ENCODE data around the gene ZBTB16. TPM values are rescaled to one million over a fixed set of nuclear protein-coding genes. Genes with fewer than 3 reads are reported as not detected.

Gene ZBTB16
- total and polyA plus RNA-seq, 11 donors, result 15.3 to 130 (median 62.8) TPM

DNA sequence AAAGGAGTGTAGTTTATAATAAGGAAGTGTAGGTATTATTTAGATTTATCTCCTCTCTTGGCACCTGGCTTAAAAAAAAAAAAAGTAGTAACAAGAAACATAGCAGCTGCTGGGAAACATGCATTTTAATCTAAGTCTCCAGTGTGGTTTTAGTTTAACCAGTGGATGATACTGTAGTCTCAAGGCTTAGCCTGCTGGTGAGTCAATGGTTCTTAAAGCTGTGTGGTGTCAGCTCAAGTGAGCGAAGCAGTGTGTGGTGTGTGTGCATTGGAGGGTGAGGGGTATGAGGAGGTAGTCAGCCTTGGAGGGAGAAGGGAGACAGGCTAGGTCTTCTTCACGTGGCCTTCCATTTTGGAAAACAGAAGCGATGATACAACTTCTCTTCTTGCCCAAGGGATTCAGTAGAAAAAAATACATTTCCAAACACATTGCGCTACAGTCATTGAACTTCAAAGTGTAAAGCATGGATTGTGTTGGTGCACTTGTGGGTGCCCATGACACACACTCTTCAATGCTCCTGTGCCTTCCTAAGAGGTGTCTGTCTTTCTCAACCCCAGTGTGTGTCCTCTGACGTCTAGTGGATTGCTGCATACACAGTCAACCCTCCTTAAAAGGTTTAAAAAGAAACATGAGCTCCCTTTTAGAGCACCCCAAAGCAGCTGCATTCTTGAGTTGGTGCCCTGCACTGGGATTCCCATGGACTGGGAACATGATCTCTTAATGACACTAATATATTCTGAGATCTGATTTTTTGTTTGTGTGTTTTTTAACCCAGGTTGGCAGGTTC, 40.1 kb downstream of the ZBTB16 start:
- H3K36me3 ChIP-seq, result no peaks in the 10 kb centered on the region
- no peaks in the 10 kb centered on the region for H3K9me3 ChIP-seq
- H3K27ac ChIP-seq, result peak overlapping the region in 2 of 12 donors; percentile 18 to 26
- H3K4me1 ChIP-seq, result peaks cover 10 to 100% (median 64%) of the 10 kb centered on the region in 12 donors
- H3K4me3 ChIP-seq, result no peak overlapping the region
- intact Hi-C loops (cut with DNase I), result no loop called here
- ATAC-seq, result peak in 3 of 4 donors; percentile 24 to 35 (median 35)
- WGBS, 4 donors, result 78 to 87% (median 83%) methylated on average over 5 of the region's 5 CpGs
- no peaks in the 10 kb centered on the region for H3K27me3 ChIP-seq
- no peak for TF ChIP-seq POLR2A (IDR thresholded peaks at IDR 0.05)
- TF ChIP-seq, protein P1, sequence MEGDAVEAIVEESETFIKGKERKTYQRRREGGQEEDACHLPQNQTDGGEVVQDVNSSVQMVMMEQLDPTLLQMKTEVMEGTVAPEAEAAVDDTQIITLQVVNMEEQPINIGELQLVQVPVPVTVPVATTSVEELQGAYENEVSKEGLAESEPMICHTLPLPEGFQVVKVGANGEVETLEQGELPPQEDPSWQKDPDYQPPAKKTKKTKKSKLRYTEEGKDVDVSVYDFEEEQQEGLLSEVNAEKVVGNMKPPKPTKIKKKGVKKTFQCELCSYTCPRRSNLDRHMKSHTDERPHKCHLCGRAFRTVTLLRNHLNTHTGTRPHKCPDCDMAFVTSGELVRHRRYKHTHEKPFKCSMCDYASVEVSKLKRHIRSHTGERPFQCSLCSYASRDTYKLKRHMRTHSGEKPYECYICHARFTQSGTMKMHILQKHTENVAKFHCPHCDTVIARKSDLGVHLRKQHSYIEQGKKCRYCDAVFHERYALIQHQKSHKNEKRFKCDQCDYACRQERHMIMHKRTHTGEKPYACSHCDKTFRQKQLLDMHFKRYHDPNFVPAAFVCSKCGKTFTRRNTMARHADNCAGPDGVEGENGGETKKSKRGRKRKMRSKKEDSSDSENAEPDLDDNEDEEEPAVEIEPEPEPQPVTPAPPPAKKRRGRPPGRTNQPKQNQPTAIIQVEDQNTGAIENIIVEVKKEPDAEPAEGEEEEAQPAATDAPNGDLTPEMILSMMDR (IDR thresholded peaks at IDR 0.05), result no peak
- no peak for DNase-seq

- intact Hi-C loops (cut with DNase I), result no loop called here
- DNase-seq (no peak), ATAC-seq (no peak)
- Histone ChIP-seq H3K27me3 (no peaks in the 10 kb centered on the region), H3K36me3 (peaks cover 0 to 6% (median 0%) of the 10 kb centered on the region in 9 donors), H3K4me1 (peaks cover 15 to 99% (median 60%) of the 10 kb centered on the region in 12 donors), H3K4me3 (no peak overlapping the region), H3K9me3 (no peaks in the 10 kb centered on the region), H3K27ac (peak overlapping the region in 1 of 12 donors; percentile 37)
- TF ChIP-seq, protein P1 (IDR thresholded peaks at IDR 0.05), result no peak
- TF ChIP-seq POLR2A (IDR thresholded peaks at IDR 0.05), result no peak
- 71 to 76% (median 74%) methylated on average over 13 of the region's 13 CpGs for WGBS, 4 donors
These were observed 43.7 kb downstream of the ZBTB16 start for GRCh38 chr11:114102993-114103896.

DNA sequence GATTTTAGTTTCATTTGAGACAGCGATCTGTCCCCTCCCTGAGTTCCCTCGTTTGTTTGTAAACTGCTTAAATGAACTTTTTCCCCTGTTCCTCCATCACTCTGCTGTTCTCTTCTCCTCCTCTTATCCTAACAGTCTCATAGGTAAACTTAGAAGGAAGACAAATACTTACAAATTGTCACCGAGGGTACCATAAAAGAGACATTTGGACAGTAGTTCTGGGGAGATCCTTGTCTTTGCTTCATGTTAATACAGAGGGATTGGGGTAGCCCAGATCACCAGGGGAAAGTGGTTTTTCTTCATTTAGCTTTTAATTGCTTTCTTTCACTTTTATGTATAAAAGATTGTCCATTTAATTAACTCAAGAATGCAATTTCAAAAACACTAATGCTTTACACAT, 46.1 kb downstream of the ZBTB16 start:
- no peak for ATAC-seq
- Histone ChIP-seq H3K4me1 (peaks cover 20 to 99% (median 68%) of the 10 kb centered on the region in 12 donors), H3K27me3 (no peaks in the 10 kb centered on the region), H3K36me3 (peaks cover 0 to 6% (median 0%) of the 10 kb centered on the region in 9 donors), H3K27ac (no peak overlapping the region), H3K4me3 (no peak overlapping the region), H3K9me3 (no peaks in the 10 kb centered on the region)
- intact Hi-C loops (cut with DNase I), result loop anchor here in 2 of 10 donors (5.0 kb wide), 2 partner anchors 33 to 43 kb away; no protein-coding TSS in a partner anchor
- no peak for DNase-seq
- TF ChIP-seq, protein P1 (IDR thresholded peaks at IDR 0.05), result no peak
- TF ChIP-seq POLR2A (IDR thresholded peaks at IDR 0.05), result no peak
- 74 to 88% (median 82%) methylated on average over 3 of the region's 3 CpGs for WGBS, 4 donors

- Histone ChIP-seq H3K9me3 (no peaks in the 10 kb centered on the region), H3K4me1 (peaks cover 17 to 99% (median 71%) of the 10 kb centered on the region in 12 donors), H3K27ac (no peak overlapping the region), H3K4me3 (no peak overlapping the region), H3K27me3 (no peaks in the 10 kb centered on the region), H3K36me3 (peaks cover 0 to 6% (median 0%) of the 10 kb centered on the region in 9 donors)
- intact Hi-C loops (cut with DNase I), result loop anchor here in 2 of 10 donors (5.0 kb wide), 2 partner anchors 34 to 44 kb away; no protein-coding TSS in a partner anchor
- TF ChIP-seq, protein P1 (IDR thresholded peaks at IDR 0.05), result no peak
- TF ChIP-seq POLR2A (IDR thresholded peaks at IDR 0.05), result no peak
- DNase-seq (no peak), ATAC-seq (no peak)
- 84 to 86% (median 85%) methylated on average over 8 of the region's 8 CpGs for WGBS, 4 donors
These were observed 46.5 kb downstream of the ZBTB16 start for GRCh38 chr11:114106047-114106446.

All from heart left ventricle (tissue), 16 donors.